Neuronal stem cell (in vitro differentiated cells): ENCODE data around the gene TMEM154.
A peak's percentile ranks its signal among the peaks of the same experiment; 100 is the strongest.

Experiments used
- DNase-seq: peaks from one replicate; pipeline ENCODE4 v3.0.0-alpha.2; 2013; ENCODE audit warnings: low spot score
- H2AFZ ChIP-seq: one replicate; pipeline ENCODE4 v1.6.1; 2013; ENCODE audit warnings: mild to moderate bottlenecking, low read length, inconsistent platforms
- H2AK5ac ChIP-seq: 2 replicates; pipeline ENCODE4 v1.6.1; 2013; ENCODE audit warnings: low read depth, mild to moderate bottlenecking, inconsistent platforms, low read length, moderate library complexity, mixed read lengths
- H2BK120ac ChIP-seq: 2 replicates; pipeline ENCODE4 v1.6.1; 2013; ENCODE audit warnings: low read depth, mild to moderate bottlenecking, inconsistent platforms, low read length, moderate library complexity, mixed read lengths
- H2BK12ac ChIP-seq: one replicate; pipeline ENCODE4 v1.6.1; 2013; ENCODE audit warnings: low read length, inconsistent platforms
- H2BK15ac ChIP-seq: 2 replicates; pipeline ENCODE4 v1.6.1; 2013; ENCODE audit warnings: mild to moderate bottlenecking, low read length, inconsistent platforms, mixed read lengths
- H2BK5ac ChIP-seq: one replicate; pipeline ENCODE4 v1.6.1; 2013; ENCODE audit warnings: inconsistent platforms, mild to moderate bottlenecking, low read length, moderate library complexity
- H3K14ac ChIP-seq: one replicate; pipeline ENCODE4 v1.6.1; 2013; ENCODE audit warnings: low read length, inconsistent platforms
- H3K18ac ChIP-seq: 2 replicates; pipeline ENCODE4 v1.6.1; 2013; ENCODE audit warnings: low read length, inconsistent platforms
- H3K23ac ChIP-seq: 2 replicates; pipeline ENCODE4 v1.6.1; 2013; ENCODE audit warnings: low read depth, mild to moderate bottlenecking, mixed read lengths, low read length, inconsistent platforms; ENCODE audit not compliant: poor library complexity
- H3K27ac ChIP-seq: replicated peaks from 3 replicates; pipeline ENCODE4 v1.5.1; 2013; ENCODE audit warnings: low read length, inconsistent platforms
- H3K27me3 ChIP-seq, 3 experiments: 2 replicates each; pipeline ENCODE4 v1.6.1; 2013; ENCODE audit warnings: low read length in 3 of 3, mild to moderate bottlenecking in 2 of 3, inconsistent platforms in 1 of 3, low read depth in 1 of 3, mixed read lengths in 1 of 3, moderate library complexity in 1 of 3; ENCODE audit not compliant: control insufficient read depth in 3 of 3, insufficient read depth in 3 of 3
- H3K36me3 ChIP-seq, 2 donors: replicated peaks in 1 of 2; 2 replicates each; pipeline ENCODE4 v1.6.1; 2013; ENCODE audit warnings: low read length in 2 of 2; ENCODE audit not compliant: control insufficient read depth in 2 of 2, insufficient read depth in 2 of 2
- H3K4ac ChIP-seq: 2 replicates; pipeline ENCODE4 v1.6.1; 2013; ENCODE audit warnings: inconsistent platforms, mild to moderate bottlenecking, low read length, moderate library complexity
- H3K4me1 ChIP-seq, 2 donors: 1 replicate in 1 of 2; 2 replicates in 1 of 2; pipeline ENCODE4 v1.6.1; 2013; ENCODE audit warnings: low read length in 2 of 2, low read depth in 1 of 2; ENCODE audit not compliant: control insufficient read depth in 2 of 2, insufficient read depth in 1 of 2
- H3K4me2 ChIP-seq: one replicate; pipeline ENCODE4 v1.6.1; 2013; ENCODE audit warnings: mild to moderate bottlenecking, low read length, inconsistent platforms; ENCODE audit not compliant: insufficient read depth, poor library complexity, severe bottlenecking
- H3K4me3 ChIP-seq, 2 donors: 2 replicates each; pipeline ENCODE4 v1.5.1; 2013; ENCODE audit warnings: low read length in 2 of 2, mild to moderate bottlenecking in 2 of 2, inconsistent platforms in 1 of 2, moderate library complexity in 1 of 2
- H3K79me1 ChIP-seq: one replicate; pipeline ENCODE4 v1.6.1; 2013; ENCODE audit warnings: low read depth, mild to moderate bottlenecking, inconsistent platforms, low read length, moderate library complexity
- H3K9ac ChIP-seq: one replicate; pipeline ENCODE4 v1.6.1; 2013; ENCODE audit warnings: mild to moderate bottlenecking, low read depth, low read length, inconsistent platforms; ENCODE audit not compliant: poor library complexity
- H3K9me3 ChIP-seq, 2 donors: replicated peaks in 1 of 2; 2 replicates each; pipeline versions ENCODE3 to v1.6.1; 2013; ENCODE audit warnings: low read length in 2 of 2, mild to moderate bottlenecking in 2 of 2, inconsistent platforms in 1 of 2, low read depth in 1 of 2, mixed read lengths in 1 of 2, moderate library complexity in 1 of 2; ENCODE audit not compliant: control insufficient read depth in 2 of 2, insufficient read depth in 1 of 2
- H4K8ac ChIP-seq: one replicate; pipeline ENCODE4 v1.6.1; 2013; ENCODE audit warnings: low read depth, mild to moderate bottlenecking, inconsistent platforms, low read length, moderate library complexity
- H4K91ac ChIP-seq: one replicate; pipeline ENCODE4 v1.6.1; 2013; ENCODE audit warnings: low read length, low read depth, mild to moderate bottlenecking, inconsistent platforms; ENCODE audit not compliant: poor library complexity
- WGBS, 2 donors: extraction: QIAGEN DNeasy Blood & Tissue Kit; methylation state at CpG; one replicate each; pipeline ENCODE4 v1.1.7; 2013; ENCODE audit warnings: missing lambda C conversion rate in 2 of 2, mixed read lengths in 1 of 2; ENCODE audit not compliant: insufficient read length in 2 of 2, insufficient replicate concordance in 1 of 2; ENCODE audit errors: extremely low coverage in 2 of 2; 5-methylcytosine and 5-hydroxymethylcytosine counted together

TMEM154 gene

GRCh38 chr4:152724494-152724893 lies 44.7 kb upstream of the TMEM154 start:
- H3K4me3 ChIP-seq = no peak overlapping the region
- no peak overlapping the region for H3K9ac ChIP-seq
- no peaks in the 10 kb centered on the region for H3K36me3 ChIP-seq
- H2BK12ac ChIP-seq = no peak overlapping the region
- no peak for DNase-seq
- H4K91ac ChIP-seq = no peak overlapping the region
- H3K18ac ChIP-seq = no peak overlapping the region
- H3K14ac ChIP-seq = no peak overlapping the region
- H3K4ac ChIP-seq = no peak overlapping the region
- no peak overlapping the region for H2BK15ac ChIP-seq
- no peaks in the 10 kb centered on the region for H3K9me3 ChIP-seq
- no peaks in the 10 kb centered on the region for H3K79me1 ChIP-seq
- peaks cover 0 to 1% of the 10 kb centered on the region in 2 donors for H3K4me1 ChIP-seq
- WGBS, 2 donors = no CpG with 5 or more reads among the region's 5 CpGs
- H3K4me2 ChIP-seq = no peak overlapping the region
- H3K27ac ChIP-seq = no peak overlapping the region
- H2BK120ac ChIP-seq = no peak overlapping the region
- no peak overlapping the region for H2AFZ ChIP-seq
- no peak overlapping the region for H2BK5ac ChIP-seq
- no peaks in the 10 kb centered on the region for H3K27me3 ChIP-seq
- no peak overlapping the region for H2AK5ac ChIP-seq
- H3K23ac ChIP-seq = no peak overlapping the region
- no peak overlapping the region for H4K8ac ChIP-seq

GRCh38 chr4:152723236-152723635 lies 43.4 kb upstream of the TMEM154 start:
- Histone ChIP-seq H3K23ac (no peak overlapping the region), H3K27ac (no peak overlapping the region), H2AFZ (no peak overlapping the region), H3K18ac (no peak overlapping the region), H4K91ac (no peak overlapping the region), H3K27me3 (no peaks in the 10 kb centered on the region), H4K8ac (no peak overlapping the region), H2BK15ac (no peak overlapping the region), H2AK5ac (no peak overlapping the region), H3K4ac (no peak overlapping the region), H2BK120ac (no peak overlapping the region), H2BK5ac (no peak overlapping the region), H3K36me3 (no peaks in the 10 kb centered on the region), H3K79me1 (no peaks in the 10 kb centered on the region), H3K4me1 (no peaks in the 10 kb centered on the region), H3K4me3 (no peak overlapping the region), H3K9ac (no peak overlapping the region), H2BK12ac (no peak overlapping the region), H3K4me2 (no peak overlapping the region), H3K9me3 (no peaks in the 10 kb centered on the region), H3K14ac (no peak overlapping the region)
- no peak for DNase-seq
- WGBS, 2 donors = no CpG with 5 or more reads among the region's 3 CpGs

GRCh38 chr4:152719801-152720556 lies 40.2 kb upstream of the TMEM154 start:
- H4K8ac ChIP-seq = no peak overlapping the region
- no peak overlapping the region for H3K23ac ChIP-seq
- no peak overlapping the region for H2BK120ac ChIP-seq
- H2BK5ac ChIP-seq = no peak overlapping the region
- no peak overlapping the region for H3K4me2 ChIP-seq
- no peak overlapping the region for H2BK12ac ChIP-seq
- H3K9me3 ChIP-seq = no peaks in the 10 kb centered on the region
- H2AK5ac ChIP-seq = no peak overlapping the region
- no peaks in the 10 kb centered on the region for H3K4me1 ChIP-seq
- H3K14ac ChIP-seq = no peak overlapping the region
- H3K18ac ChIP-seq = no peak overlapping the region
- H3K4ac ChIP-seq = no peak overlapping the region
- peak overlapping the region; percentile 36 for H2AFZ ChIP-seq
- no peak overlapping the region for H3K9ac ChIP-seq
- no peak overlapping the region for H2BK15ac ChIP-seq
- no peak overlapping the region for H3K4me3 ChIP-seq
- DNase-seq = no peak
- no CpG with 5 or more reads among the region's 24 CpGs for WGBS, 2 donors
- no peak overlapping the region for H3K27ac ChIP-seq
- no peak overlapping the region for H4K91ac ChIP-seq
- H3K36me3 ChIP-seq = no peaks in the 10 kb centered on the region
- H3K27me3 ChIP-seq = no peaks in the 10 kb centered on the region
- H3K79me1 ChIP-seq = no peaks in the 10 kb centered on the region

- Histone ChIP-seq H3K4ac (no peak overlapping the region), H3K4me2 (no peak overlapping the region), H3K23ac (no peak overlapping the region), H3K14ac (no peak overlapping the region), H3K4me1 (no peaks in the 10 kb centered on the region), H3K27me3 (no peaks in the 10 kb centered on the region), H3K27ac (no peak overlapping the region), H3K18ac (no peak overlapping the region), H3K36me3 (no peaks in the 10 kb centered on the region), H2AK5ac (no peak overlapping the region), H2BK5ac (no peak overlapping the region), H2BK12ac (no peak overlapping the region), H3K9me3 (no peaks in the 10 kb centered on the region), H2BK15ac (no peak overlapping the region), H4K8ac (no peak overlapping the region), H3K4me3 (no peak overlapping the region), H2BK120ac (no peak overlapping the region), H3K9ac (no peak overlapping the region), H2AFZ (no peak overlapping the region), H4K91ac (no peak overlapping the region), H3K79me1 (no peaks in the 10 kb centered on the region)
- WGBS, 2 donors = no CpG with 5 or more reads among the region's 1 CpG
- no peak for DNase-seq
Measured at GRCh38 chr4:152719291-152719690, 39.5 kb upstream of the TMEM154 start.
